Non-pigmented ciliary epithelial cell (primary cell): ENCODE results near the gene NCKAP5.
"Not testable (repeated sequence)": the region's sequence is repeated elsewhere in the genome, so short reads cannot be mapped to it uniquely, and the experiment has no call there.

Experiments
- DNase-seq: peaks from one replicate; pipeline ENCODE4 v3.0.0-alpha.2; 2010; ENCODE audit warnings: low read depth

Gene NCKAP5

DNA sequence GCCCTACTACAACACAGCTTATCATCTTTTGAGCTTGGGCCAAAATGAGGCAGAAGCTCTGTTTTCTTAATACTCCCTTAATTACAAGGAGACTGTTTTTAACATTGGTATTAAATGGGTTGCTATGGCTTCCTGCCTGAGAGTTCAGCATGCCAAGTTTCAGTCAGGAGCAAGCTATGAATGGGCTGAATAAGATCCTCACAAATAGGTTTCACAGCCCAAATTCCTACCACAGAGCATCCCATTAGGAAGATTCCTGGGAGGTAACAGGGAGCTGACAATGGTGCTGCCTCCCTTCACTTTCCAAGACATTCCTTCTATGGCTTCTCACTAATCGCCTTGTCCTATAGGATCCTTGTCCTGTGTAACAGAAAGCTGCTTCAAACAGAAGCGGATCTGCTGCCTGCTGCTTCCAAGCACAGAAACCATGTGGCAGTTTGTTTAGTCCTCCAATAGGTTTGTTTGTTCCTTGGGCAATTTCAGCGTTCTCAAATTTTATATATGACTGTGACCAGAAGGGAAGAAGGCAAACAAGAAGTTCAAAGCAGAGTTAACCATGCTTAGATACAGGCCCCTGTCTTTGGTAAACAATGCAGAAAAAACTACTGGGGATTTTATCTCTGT lies 70.9 kb downstream of the NCKAP5 start:
- DNase-seq: no peak

- no peak for DNase-seq
These were observed 71.6 kb downstream of the NCKAP5 start for GRCh38 chr2:133496501-133497269.

DNA sequence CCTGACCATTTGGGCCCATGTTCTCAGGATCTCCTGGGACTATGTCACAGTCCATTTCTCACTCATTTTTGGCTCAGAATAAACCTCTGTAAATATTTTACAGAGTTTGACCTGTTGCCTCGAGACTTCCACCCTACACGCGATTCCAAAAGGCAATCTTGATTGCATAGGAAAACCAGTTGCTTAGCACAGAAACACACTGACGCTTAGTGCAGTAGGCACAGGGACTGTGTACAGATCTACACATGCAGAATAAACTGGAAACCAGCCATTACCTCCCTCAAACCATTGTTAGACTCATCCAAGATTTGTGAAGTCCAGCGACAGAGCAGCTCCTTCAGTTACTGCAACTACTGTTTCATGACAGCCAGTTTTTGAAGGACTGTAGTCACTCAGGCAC lies 73.0 kb downstream of the NCKAP5 start:
- DNase-seq: no peak

DNA sequence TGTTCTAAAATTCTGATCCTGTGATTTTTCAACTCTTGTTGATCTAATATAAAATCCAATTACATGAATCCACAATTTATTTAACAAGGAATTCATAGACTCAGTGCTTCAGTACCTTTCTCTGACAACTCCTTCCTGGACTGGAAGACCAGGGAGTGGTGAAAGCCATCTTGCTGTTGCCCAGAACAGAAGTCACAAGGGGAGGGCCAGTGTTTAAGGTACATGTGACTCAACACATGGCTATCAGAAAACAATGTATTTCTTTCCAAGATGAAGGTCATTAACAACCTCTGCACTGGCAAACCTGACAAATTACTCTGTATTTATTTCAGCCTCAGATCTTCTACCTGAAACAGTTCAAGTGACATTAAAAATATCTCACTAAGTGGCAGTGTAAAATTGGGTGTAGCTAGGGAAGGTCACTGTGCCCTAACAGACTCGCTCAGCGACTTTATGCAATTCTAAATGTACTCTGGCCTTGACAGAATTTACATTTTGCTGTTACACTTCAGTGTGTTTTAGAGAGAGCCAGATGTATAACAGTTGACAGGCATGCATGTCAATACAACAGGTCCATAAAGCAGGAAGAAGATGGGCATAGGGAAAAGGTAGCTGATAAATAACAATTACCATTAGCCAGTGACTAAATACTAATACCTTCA lies 75.4 kb downstream of the NCKAP5 start:
- no peak for DNase-seq

GRCh38 chr2:133490411-133490980 lies 77.8 kb downstream of the NCKAP5 start:
- no peak for DNase-seq

- DNase-seq: no peak
These were observed 78.4 kb downstream of the NCKAP5 start for GRCh38 chr2:133489641-133490410.

DNA sequence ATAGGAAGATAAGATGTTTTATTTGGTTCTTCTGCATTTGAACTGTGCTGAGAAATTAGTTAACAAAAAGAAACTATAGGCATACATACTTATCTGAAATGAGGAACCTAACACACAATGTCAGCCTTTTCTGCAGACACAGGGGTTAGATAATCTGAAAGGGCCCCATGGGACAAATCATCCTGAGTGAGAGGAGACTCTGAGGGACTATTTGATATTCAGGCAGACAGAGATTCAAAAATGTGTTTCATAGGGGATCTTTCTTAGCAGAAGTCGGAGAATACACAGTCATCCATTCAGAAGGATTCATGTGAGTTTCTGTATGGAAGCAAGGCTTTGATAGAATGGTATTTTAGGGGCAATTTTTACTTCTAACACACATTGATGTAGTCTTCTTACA lies 79.1 kb downstream of the NCKAP5 start:
- no peak for DNase-seq

GRCh38 chr2:133486771-133487191 lies 81.5 kb downstream of the NCKAP5 start:
- no peak for DNase-seq

GRCh38 chr2:133485868-133486267 lies 82.4 kb downstream of the NCKAP5 start:
- DNase-seq: no peak

DNA sequence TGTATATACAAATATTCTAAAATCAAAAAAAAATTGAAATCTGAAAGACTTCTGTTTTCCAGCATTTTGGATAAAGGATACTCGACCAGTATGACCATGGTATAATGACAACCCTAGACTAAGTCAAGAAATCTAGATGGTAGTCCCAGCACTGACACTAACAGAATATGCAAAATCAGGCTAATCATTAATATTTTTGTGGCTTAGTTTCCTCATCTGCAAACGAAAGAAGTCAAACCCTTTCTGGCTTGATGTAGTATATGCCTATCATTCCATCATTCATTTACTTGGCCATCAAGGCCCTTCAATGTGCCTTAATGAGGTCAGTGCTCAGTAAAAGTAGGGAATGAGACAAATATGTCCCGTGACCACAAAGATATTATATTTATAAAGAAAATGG lies 83.5 kb downstream of the NCKAP5 start:
- DNase-seq: no peak

DNA sequence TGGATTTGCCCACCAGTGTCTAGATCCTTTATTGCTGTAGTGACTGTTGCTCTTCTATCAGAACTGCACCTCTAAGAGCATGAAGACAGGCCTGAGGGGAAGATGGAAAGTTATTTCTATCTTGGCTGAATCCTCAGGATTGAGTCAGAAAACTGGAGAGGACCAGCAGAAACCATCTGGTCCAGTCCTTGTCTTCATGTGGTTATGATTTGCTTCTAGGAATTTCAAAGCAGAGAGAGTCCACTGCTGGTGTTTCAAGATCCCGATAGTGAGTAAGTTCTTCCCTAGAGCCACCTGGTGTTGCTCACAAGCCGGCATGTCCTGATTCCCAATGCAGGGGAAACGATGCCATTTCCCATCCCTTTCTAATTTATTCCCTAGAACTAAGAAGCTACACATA lies 84.2 kb downstream of the NCKAP5 start:
- DNase-seq: no peak

GRCh38 chr2:133483181-133483580 lies 85.1 kb downstream of the NCKAP5 start:
- no peak for DNase-seq

GRCh38 chr2:133480707-133481429 lies 87.4 kb downstream of the NCKAP5 start:
- DNase-seq: no peak

DNA sequence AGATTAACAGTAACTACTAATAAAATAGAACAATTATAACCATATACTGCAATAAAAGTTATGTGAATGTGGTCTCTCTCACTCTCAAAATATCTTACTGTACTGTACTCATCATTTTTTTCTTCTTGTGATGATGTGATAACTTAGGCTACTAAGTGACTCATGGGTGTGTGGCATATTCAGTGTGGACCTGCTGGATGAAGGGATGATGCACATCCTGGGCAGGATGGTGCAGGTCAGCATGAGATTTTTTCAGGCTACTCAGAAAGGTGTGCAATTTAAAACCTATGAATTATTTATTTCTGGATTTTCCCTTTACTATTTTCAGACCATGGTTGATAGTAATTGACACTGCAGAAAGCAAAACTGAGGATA lies 90.7 kb downstream of the NCKAP5 start:
- DNase-seq: no peak

GRCh38 chr2:133476931-133477615 lies 91.2 kb downstream of the NCKAP5 start:
- DNase-seq: no peak

DNA sequence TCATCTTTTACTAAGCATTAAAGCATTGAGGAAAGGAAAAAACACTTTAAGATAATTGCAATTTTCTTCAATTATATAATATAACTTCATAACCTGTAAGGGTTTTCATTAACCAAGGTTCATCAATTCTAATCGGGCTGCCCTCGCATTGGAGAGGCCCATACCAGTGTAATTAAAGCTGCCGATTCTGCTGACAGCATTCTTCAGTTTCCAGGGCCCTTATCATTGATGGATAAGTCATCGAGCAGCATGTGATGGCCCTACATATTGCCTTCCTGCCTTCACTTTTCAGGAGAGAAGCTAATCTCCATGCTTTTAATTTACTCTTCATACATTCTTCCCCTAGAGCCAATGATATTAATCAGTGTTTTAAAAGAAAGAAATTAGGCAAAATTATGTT lies 92.0 kb downstream of the NCKAP5 start:
- no peak for DNase-seq

GRCh38 chr2:133475610-133476009 lies 92.7 kb downstream of the NCKAP5 start:
- DNase-seq: no peak

DNA sequence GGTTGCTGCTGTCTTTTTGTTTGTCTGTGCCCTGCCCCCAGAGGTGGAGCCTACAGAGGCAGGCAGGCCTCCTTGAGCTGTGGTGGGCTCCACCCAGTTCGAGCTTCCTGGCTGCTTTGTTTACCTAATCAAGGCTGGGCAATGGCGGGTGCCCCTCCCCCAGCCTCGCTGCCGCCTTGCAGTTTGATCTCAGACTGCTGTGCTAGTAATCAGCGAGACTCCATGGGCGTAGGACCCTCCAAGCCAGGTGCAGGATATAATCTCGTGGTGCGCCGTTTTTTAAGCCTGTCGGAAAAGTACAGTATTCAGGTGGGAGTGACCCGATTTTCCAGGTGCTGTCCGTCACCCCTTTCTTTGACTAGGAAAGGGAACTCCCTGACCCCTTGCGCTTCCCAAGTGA lies 97.8 kb downstream of the NCKAP5 start:
- not testable (repeated sequence) for DNase-seq

DNA sequence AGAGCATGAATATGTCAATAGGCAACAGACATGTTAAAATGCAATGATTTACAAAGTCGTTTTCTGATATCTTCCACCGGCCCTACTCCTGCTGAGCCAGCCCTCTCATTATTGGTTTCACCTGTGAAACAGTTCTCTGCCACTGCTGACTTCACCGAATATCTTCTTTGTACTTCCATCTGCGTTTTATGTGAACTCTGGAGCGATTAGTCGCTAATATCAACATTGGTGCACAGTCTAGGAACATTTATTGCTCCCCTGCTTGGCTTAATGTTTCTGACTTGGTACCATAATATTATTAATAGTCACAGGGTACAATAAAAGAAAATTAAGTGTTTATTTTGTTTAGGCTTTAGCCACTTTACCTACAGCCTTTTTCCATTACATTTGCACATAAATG lies 105.5 kb downstream of the NCKAP5 start:
- no peak for DNase-seq

DNA sequence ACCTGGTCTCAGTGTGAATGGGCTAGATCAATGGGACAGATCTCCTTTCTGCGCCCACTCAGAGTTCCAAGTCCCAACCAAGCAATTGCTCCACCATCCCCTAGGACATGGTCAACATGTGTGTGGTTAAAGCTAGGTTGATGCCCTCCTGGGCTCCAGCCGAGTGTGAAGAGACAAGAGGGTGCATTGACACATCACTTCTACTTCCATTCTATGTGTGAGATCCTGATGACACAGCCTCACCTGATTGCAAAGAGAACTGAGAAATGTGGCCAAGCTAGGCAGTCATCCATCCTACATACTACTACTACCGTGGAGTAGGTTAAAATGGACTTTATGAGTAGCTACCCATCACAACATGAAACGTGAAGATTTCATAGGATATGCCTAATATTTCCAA lies 106.8 kb downstream of the NCKAP5 start:
- DNase-seq: no peak

DNA sequence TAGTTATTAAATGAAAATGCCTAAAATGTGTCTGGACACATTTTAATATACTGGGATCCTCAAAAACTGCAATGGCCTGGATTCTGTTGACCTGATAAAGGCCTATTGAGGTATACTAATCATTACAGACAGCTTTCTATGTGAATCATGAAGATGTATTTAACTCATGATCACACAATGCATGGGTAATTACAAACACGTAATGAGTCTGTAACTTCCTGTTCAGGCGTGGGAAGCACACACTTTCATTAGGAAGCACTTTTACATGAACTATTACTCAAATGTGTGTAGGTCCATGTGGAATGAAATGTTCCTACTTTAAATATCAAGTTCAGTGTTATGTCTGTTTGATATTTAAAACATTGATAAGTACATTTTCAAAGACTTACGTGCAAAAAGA lies 108.7 kb downstream of the NCKAP5 start:
- DNase-seq: no peak
